NCI-H2029 treated with DMSO at 0.1 percent for 48 hours (cell line): ENCODE measurements around the gene CSMD2.

Experiments used
- DNase-seq: peaks from one replicate; lab custom pipeline; 2025; lab: John Stamatoyannopoulos, UW

The CSMD2 gene

DNA sequence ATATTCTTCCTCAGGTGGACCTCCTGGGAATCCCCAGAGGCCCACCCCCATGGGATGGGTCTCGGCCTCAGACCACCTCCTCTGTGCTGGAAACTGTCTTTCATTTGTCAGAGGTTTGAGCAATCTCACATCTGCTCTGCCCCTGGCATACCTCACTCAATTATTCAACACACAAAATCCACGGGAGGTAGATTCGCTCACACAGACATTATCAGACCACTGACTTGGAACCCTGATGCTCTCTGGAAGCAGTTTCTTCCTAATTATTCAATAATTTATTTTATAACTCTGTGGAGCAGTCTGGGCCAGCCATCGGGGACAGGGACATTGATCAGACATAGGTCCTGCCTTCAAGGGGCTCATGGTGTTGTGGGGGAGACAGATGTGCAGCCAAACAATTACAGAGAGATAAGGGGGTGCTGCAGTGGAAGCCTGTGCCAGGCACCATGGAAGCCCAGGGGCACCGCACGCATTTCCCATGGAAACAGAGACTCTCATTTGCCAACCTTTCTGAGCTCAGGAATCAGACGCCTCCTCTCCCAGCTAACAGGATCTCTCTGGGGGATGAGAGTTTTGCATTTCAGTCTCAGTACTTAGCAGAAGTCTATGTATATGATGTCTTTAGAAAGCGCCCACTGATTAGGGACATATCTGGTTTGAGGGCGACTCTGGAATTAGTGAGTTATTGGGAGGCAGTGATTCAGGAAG, 204.7 kb downstream of the CSMD2 start:
- no peak for DNase-seq

- DNase-seq, result no peak
Measured at GRCh38 chr1:33957854-33958253, 207.2 kb downstream of the CSMD2 start.

DNA sequence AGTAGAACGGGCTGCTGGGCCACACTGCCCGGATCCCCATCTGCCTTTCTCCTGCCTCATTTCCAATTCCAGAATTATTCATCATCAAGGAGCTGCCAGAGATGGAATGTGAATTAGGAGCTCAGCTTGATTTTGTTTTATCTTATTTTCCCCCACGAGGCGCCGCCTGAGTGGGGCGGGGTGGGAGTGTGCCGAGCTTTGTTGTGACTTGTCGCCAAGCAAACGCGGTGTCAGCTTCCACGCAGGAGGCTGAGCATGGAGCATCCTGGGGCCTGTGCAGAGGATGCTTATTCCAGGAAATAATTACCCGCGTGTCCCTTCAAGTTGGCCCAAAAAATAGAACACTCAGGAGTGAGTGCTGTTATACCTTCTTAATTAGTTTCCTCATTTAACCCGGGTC, 209.9 kb downstream of the CSMD2 start:
- no peak for DNase-seq

DNA sequence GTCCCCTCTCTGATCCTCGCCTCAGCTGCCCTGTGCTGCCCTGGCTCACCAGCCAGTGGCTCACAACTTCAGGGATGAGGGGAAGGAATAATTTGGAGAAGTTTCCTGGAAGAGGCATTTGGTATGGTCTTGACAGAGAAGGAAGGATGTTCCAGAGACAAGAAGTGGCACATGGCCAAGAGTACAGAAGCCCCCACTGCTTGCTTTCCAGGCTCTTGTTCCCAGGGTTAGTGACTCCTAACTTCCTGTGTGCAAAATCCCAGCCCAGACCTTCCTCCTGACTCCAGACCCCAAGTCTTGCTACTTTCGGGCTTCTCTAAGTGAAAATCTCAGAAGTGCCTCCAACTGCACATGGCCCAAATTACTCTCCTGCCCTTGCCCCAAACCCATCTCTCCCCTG, 215.5 kb downstream of the CSMD2 start:
- no peak for DNase-seq

DNA sequence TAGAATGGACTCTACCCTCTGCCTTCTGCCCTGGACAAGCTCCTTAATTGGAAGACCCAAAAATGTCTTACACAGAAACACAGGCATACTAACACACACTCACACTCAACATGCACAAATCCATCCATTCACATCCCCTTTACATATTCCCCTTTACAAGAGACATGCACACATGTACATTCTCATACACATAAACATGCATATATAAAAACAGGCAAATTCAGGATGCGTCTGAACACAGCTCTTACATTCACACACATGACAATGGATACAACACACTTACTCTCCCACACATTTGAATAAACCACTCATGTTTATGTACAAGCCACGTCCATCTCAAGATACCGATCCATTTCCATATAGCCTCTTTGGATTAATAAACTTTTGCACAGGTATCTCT, 216.7 kb downstream of the CSMD2 start:
- DNase-seq, result no peak

GRCh38 chr1:33946836-33947235, 218.2 kb downstream of the CSMD2 start:
- no peak for DNase-seq

DNA sequence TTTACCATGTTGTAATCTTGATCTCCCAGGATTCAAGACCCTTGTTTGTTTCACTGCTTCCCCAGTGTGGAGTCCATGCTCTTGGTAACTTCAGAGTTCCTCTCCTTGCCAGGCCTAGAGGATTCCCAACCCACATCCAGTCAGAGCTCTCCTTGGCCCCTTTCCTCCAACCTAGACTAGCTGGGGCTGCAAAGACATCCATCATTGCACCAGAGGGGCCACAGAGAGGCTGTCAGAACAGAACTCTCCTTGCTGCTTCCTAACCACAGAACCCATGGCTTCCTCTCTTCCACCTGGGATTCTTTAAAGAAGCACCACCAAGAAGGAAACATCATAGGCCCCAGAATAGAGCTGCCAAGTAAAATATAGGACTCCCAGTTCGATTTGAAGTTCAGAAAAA, 220.2 kb downstream of the CSMD2 start:
- no peak for DNase-seq

DNA sequence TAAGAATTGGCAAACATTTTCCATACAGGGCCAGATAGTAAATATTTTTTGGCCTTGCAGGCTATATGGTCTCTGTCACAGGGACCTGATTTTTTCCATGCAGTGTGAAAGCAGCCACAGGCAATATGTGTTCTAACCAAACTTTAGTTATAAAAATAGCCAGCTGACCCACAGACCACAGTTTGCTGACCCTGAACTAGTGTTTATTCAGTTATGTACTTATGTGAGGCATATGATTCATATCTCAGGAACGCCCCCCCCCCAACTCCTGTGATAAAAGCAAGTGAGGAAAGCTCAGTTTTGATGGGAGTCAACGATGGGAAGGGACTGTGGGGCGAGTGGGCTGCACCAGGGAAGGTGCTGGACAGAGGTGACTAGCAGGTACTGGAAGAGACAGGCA, 221.1 kb downstream of the CSMD2 start:
- no peak for DNase-seq

DNA sequence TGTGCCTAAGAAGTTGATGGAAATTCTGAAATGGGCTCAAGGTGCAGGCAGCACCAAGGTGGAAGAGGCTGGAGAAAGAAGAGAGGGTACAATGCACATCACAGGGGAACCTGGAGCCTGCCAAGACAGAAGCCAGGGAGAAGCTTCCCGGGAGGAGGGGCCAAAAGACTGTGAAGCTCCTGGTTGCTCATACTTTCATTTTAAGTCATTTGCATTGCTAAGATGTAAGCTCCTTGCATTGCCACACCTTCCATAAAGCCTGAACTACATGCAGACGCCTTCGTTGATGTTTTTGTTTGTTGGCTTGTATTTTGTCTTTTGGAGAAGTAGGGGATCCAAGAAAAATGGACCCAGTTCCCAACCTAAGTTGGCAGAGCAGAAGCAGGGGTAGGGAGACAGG, 232.2 kb downstream of the CSMD2 start:
- no peak for DNase-seq

GRCh38 chr1:33931111-33931475, 233.9 kb downstream of the CSMD2 start:
- no peak for DNase-seq

- peak; percentile 87 for DNase-seq
Measured at GRCh38 chr1:33930346-33931110, 234.5 kb downstream of the CSMD2 start.

DNA sequence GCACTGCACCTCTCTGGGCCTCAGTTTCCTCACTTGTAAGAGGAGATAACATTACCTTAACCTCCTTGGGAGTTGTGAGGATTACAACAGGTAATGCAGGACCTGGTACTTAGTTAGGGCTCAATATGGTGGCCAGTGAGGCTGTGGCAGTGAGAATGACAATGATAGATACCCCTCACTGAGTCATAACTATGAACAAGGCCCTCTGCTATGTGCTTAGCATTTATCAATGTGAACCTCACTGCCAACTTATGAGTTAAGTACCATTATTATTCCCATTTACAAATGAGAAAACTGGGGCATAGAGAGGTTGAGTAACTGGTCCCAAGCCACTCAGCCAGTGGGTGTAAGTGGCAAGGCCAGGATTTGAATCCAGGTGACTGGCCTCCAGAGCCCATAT, 236.8 kb downstream of the CSMD2 start:
- DNase-seq, result no peak

DNA sequence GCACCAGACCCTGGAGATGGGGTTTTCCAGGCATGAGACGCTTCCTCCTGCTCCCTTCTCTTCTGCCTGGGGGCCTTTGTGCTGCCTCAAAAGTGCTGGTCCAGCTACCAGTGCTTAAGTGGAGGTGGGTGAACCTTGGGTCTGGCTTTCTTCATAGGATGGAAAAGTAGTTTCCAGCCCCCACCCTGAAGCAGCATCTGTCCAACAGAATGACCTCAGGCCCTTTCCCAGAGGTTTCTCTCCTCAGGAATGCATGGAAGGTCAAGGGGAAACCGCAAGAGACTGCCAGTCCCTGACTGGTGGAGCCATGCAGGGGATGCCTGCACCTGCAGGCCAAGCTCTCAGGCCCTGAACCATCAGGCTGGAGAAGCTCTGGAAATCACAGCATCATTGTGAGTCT, 237.3 kb downstream of the CSMD2 start:
- no peak for DNase-seq

- DNase-seq, result no peak
Measured at GRCh38 chr1:33925586-33925985, 239.4 kb downstream of the CSMD2 start.

GRCh38 chr1:33921281-33921680, 243.7 kb downstream of the CSMD2 start:
- no peak for DNase-seq

DNA sequence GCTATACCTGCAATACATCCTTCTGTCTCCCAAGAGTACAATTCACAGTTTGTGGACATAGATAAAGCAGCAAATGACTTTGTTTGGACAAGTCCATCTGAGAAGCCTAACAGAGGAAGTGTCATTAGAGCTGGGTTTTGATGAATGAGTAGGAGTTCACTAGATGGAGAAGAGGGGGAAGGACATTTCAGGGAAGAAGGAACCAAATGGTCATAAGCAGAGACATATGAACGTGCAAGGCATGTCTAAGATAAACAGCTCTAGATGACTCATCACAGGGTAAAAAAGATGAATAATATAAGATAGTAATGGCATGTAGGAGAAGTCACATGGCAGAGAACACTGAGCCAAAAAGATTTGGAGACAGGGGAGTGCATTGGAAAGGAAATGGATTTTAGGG, 246.7 kb downstream of the CSMD2 start:
- no peak for DNase-seq

GRCh38 chr1:33916786-33917185, 248.2 kb downstream of the CSMD2 start:
- DNase-seq, result no peak

DNA sequence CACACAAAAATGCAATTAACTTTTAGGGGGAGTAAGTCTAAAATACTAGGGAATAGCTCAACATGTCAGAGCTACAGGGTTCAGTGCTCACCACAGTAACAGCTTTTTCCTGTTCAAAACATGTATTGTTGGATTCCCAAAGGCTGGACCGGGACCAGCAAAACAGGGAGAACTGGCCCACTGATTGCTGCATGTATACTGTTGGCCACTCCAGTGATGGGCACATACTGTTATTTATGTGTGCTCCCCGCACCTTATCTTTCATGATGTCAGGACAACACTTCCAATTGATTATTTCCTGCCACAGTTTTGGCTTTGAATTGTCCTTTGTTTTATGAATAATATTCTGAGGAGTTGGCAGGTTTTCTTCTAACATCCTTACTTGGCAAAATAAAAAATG, 250.5 kb downstream of the CSMD2 start:
- no peak for DNase-seq

- no peak for DNase-seq
Measured at GRCh38 chr1:33908324-33908956, 256.6 kb downstream of the CSMD2 start.

DNA sequence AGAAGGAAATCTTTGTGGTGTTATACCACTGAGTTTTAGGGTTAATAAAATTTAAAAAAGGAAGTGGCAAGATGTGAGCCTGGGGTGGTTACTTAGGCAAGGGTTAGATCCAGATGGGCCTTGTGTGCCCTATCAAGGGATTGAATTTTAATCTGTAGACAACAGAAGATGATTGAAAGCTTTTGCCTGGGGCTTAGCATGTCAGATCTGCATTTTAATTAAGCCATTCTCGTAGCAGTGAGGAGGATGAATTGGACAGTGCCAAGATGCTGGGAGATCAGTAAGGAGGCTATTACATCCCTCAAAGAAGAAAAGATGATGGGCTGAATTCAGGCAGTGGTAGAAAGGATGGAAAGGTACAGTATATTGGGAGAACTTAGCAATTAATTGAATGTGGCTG, 258.9 kb downstream of the CSMD2 start:
- no peak for DNase-seq

GRCh38 chr1:33905241-33905640, 259.8 kb downstream of the CSMD2 start:
- no peak for DNase-seq

GRCh38 chr1:33903210-33903589, 261.8 kb downstream of the CSMD2 start:
- no peak for DNase-seq

- no peak for DNase-seq
Measured at GRCh38 chr1:33902486-33903209, 262.4 kb downstream of the CSMD2 start.
